ENCODE results near the gene CIBAR2. TPM values are rescaled to one million over a fixed set of nuclear protein-coding genes. Genes with fewer than 3 reads are reported as not detected.

CIBAR2 gene
- total RNA-seq, 1 experiment from 2014 or later: not detected

DNA sequence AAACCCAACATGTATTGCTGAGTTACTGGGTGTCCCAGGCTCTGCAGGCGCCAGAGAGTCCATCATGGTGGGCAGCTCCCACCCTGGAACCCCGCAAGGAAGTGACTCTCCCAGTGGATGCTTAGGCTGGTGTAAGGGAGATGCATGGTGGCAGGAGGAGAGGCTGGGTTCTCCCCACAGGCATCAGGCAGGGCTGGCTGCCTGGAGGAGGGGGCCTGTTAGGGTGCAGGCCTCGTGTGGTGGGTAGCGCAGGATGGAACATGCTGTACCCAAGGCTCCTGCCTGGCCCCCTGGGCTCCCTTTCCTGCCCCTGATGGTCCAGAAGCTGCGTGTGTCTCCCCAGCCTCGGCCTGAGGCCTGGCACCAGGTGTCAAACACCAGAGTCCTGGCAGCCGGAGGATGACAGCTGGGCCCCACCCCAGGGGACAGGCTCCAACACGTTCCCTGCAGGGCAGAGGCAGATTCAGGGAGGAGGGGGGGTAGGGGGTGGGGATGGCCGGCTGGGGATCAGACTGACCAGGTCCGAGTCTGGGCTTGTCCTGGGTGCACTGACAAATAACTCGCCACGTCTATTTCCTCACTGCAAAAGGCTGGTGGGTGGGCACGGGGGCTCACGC is 40.2 kb upstream of the CIBAR2 start:
- Histone ChIP-seq H2BK12ac (ENCODE audit: insufficient read length, low read depth, low read length) (no peak overlapping the region), H3K4ac (ENCODE audit: low read depth, low read length) (no peak overlapping the region), H2AK5ac (ENCODE audit: insufficient read length, low read length) (no peak overlapping the region), H2BK120ac (ENCODE audit: low read depth, low read length, poor library complexity, severe bottlenecking) (no peak overlapping the region), H3K14ac (ENCODE audit: insufficient read depth, low read length) (no peak overlapping the region; the same call in 1 of the 2 replicates), H3T11ph (ENCODE audit: low read length) (no peak overlapping the region), H2AFZ (ENCODE audit: low read length) (no peak overlapping the region), H4K91ac (ENCODE audit: insufficient read length, low read depth, low read length) (no peak overlapping the region), H3K23ac (ENCODE audit: insufficient read length, low read depth, low read length) (no peak overlapping the region), H2BK20ac (ENCODE audit: low read depth, low read length, poor library complexity, severe bottlenecking) (no peak overlapping the region), H3K4me2 (ENCODE audit: insufficient read depth, insufficient read length, low read length) (no peak overlapping the region), H3K56ac (ENCODE audit: insufficient read length, low read depth, low read length) (no peak overlapping the region), H3K4me1 (ENCODE audit: insufficient read depth, low read length) (no peaks in the 10 kb centered on the region), H2BK5ac (ENCODE audit: insufficient read length, low read length) (no peak overlapping the region), H3K9me3 (ENCODE audit: control insufficient read depth, low read depth, low read length) (no peaks in the 10 kb centered on the region), H3K23me2 (ENCODE audit: insufficient read length, low read depth, low read length, poor library complexity, severe bottlenecking) (no peaks in the 10 kb centered on the region), H3K79me1 (ENCODE audit: insufficient read depth, low read depth, low read length, poor library complexity, severe bottlenecking) (no peaks in the 10 kb centered on the region), H3K9ac (ENCODE audit: extremely low read depth, insufficient read length, low read length) (no peak overlapping the region), H3K27me3 (ENCODE audit: insufficient read depth, low read length) (no peaks in the 10 kb centered on the region; the same call in 1 of the 2 replicates), H3K79me2 (ENCODE audit: insufficient read depth, low read length) (no peaks in the 10 kb centered on the region), H4K20me1 (ENCODE audit: control insufficient read depth, insufficient read depth, insufficient read length) (no peaks in the 10 kb centered on the region), H3K18ac (ENCODE audit: insufficient read length, low read depth, low read length) (no peak overlapping the region), H3K27ac (ENCODE audit: insufficient read length, low read depth, low read length) (no peak overlapping the region), H4K5ac (ENCODE audit: insufficient read length, low read depth, low read length) (no peak overlapping the region), H2BK15ac (ENCODE audit: low read depth, low read length) (no peak overlapping the region), H4K8ac (replicated peaks; ENCODE audit: insufficient read length, low read depth, low read length) (no peak overlapping the region)
- Mint-ChIP-seq H3K4me1 (peaks cover 4 to 5% of the 10 kb centered on the region in 2 experiments), H3K27me3 (ENCODE audit: low read depth) (peaks cover 2% of the 10 kb centered on the region; the same call in 1 of the 2 replicates), H3K27ac (no peak overlapping the region), H3K4me3 (no peak overlapping the region; a peak in 1 of 5 replicates), H3K9me3 (no peaks in the 10 kb centered on the region; a peak in 1 of 5 replicates), H3K36me3 (ENCODE audit: insufficient read depth in 1 of 3, low read depth in 3 of 3) (no peaks in the 10 kb centered on the region; a peak in 1 of 7 replicates)
- TF ChIP-seq, protein P1, sequence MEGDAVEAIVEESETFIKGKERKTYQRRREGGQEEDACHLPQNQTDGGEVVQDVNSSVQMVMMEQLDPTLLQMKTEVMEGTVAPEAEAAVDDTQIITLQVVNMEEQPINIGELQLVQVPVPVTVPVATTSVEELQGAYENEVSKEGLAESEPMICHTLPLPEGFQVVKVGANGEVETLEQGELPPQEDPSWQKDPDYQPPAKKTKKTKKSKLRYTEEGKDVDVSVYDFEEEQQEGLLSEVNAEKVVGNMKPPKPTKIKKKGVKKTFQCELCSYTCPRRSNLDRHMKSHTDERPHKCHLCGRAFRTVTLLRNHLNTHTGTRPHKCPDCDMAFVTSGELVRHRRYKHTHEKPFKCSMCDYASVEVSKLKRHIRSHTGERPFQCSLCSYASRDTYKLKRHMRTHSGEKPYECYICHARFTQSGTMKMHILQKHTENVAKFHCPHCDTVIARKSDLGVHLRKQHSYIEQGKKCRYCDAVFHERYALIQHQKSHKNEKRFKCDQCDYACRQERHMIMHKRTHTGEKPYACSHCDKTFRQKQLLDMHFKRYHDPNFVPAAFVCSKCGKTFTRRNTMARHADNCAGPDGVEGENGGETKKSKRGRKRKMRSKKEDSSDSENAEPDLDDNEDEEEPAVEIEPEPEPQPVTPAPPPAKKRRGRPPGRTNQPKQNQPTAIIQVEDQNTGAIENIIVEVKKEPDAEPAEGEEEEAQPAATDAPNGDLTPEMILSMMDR (conservative IDR thresholded peaks at IDR 0.05): no peak
- DNase-seq: no peak
- no CpG with 5 or more reads among the region's 14 CpGs for WGBS (ENCODE audit: extremely low coverage, insufficient read length, low lambda C conversion rate)

Measured in H9 (cell line).